Measurements from ENCODE around the gene CDH12. TPM values are rescaled to one million over a fixed set of nuclear protein-coding genes. Genes with fewer than 3 reads are reported as not detected.
A peak's percentile ranks its signal among the peaks of the same experiment; 100 is the strongest.

Gene CDH12
- total RNA-seq, 3 donors from 2014 or later: 0.33 to 2.6 (median 1.1) TPM

- TF ChIP-seq CTCF (IDR thresholded peaks at IDR 0.05) (no peak), POLR2AphosphoS5 (IDR thresholded peaks at IDR 0.05) (no peak), POLR2A (IDR thresholded peaks at IDR 0.05) (no peak)
- no peaks in the 10 kb centered on the region for H3K27me3 ChIP-seq
- H3K36me3 ChIP-seq: no peaks in the 10 kb centered on the region
- no peak overlapping the region for H3K4me3 ChIP-seq
- no peaks in the 10 kb centered on the region for H3K4me1 ChIP-seq
- DNase-seq (ENCODE audit: low spot score in 2 of 2): no peak
- no peak overlapping the region for H3K27ac ChIP-seq
- intact Hi-C loops (cut with DNase I; ENCODE audit: low total_unique reads): no loop called here
- no peaks in the 10 kb centered on the region for H3K9me3 ChIP-seq
Measured at GRCh38 chr5:21931116-21931515, 922.0 kb downstream of the CDH12 start.

- intact Hi-C loops (cut with DNase I; ENCODE audit: low total_unique reads): no loop called here
- DNase-seq (ENCODE audit: low spot score in 2 of 2): no peak
- H3K9me3 ChIP-seq: no peaks in the 10 kb centered on the region
- no peak overlapping the region for H3K27ac ChIP-seq
- no peak overlapping the region for H3K4me3 ChIP-seq
- no peaks in the 10 kb centered on the region for H3K36me3 ChIP-seq
- H3K4me1 ChIP-seq: no peaks in the 10 kb centered on the region
- H3K27me3 ChIP-seq: no peaks in the 10 kb centered on the region
- TF ChIP-seq POLR2AphosphoS5 (IDR thresholded peaks at IDR 0.05) (no peak), POLR2A (IDR thresholded peaks at IDR 0.05) (no peak), CTCF (IDR thresholded peaks at IDR 0.05) (peak in 2 of 3 donors; percentile 8 to 44)
Measured at GRCh38 chr5:21919414-21920022, 933.6 kb downstream of the CDH12 start.

- no peaks in the 10 kb centered on the region for H3K27me3 ChIP-seq
- intact Hi-C loops (cut with DNase I; ENCODE audit: low total_unique reads): no loop called here
- H3K4me3 ChIP-seq: no peak overlapping the region
- no peaks in the 10 kb centered on the region for H3K4me1 ChIP-seq
- H3K27ac ChIP-seq: no peak overlapping the region
- H3K9me3 ChIP-seq: no peaks in the 10 kb centered on the region
- no peaks in the 10 kb centered on the region for H3K36me3 ChIP-seq
- no peak for TF ChIP-seq CTCF (IDR thresholded peaks at IDR 0.05)
- no peak for TF ChIP-seq POLR2A (IDR thresholded peaks at IDR 0.05)
- TF ChIP-seq POLR2AphosphoS5 (IDR thresholded peaks at IDR 0.05): no peak
- DNase-seq (ENCODE audit: low spot score in 2 of 2): no peak
Measured at GRCh38 chr5:21918451-21918850, 934.7 kb downstream of the CDH12 start.

- Histone ChIP-seq H3K27me3 (no peaks in the 10 kb centered on the region), H3K27ac (no peak overlapping the region), H3K4me3 (no peak overlapping the region), H3K9me3 (no peaks in the 10 kb centered on the region), H3K36me3 (no peaks in the 10 kb centered on the region), H3K4me1 (no peaks in the 10 kb centered on the region)
- DNase-seq (ENCODE audit: low spot score in 2 of 2): no peak
- no peak for TF ChIP-seq POLR2A (IDR thresholded peaks at IDR 0.05)
- intact Hi-C loops (cut with DNase I; ENCODE audit: low total_unique reads): no loop called here
Measured at GRCh38 chr5:21910731-21911130, 942.4 kb downstream of the CDH12 start.

GRCh38 chr5:21895766-21896350, 957.3 kb downstream of the CDH12 start:
- no peaks in the 10 kb centered on the region for H3K27me3 ChIP-seq
- H3K4me1 ChIP-seq: no peaks in the 10 kb centered on the region
- intact Hi-C loops (cut with DNase I; ENCODE audit: low total_unique reads): no loop called here
- no peaks in the 10 kb centered on the region for H3K9me3 ChIP-seq
- H3K4me3 ChIP-seq: no peak overlapping the region
- TF ChIP-seq CTCF (IDR thresholded peaks at IDR 0.05) (no peak), POLR2A (IDR thresholded peaks at IDR 0.05) (no peak), POLR2AphosphoS5 (IDR thresholded peaks at IDR 0.05) (no peak)
- DNase-seq (ENCODE audit: low spot score in 2 of 2): no peak
- H3K27ac ChIP-seq: no peak overlapping the region
- no peaks in the 10 kb centered on the region for H3K36me3 ChIP-seq
